DOHH2 (cell line): ENCODE data around the gene LSR.

Experiments
- H3F3A ChIP-seq: fragments of 200-600 bp; sonication (generic), shearing (Covaris generic); 2 replicates; pipeline ENCODE4 v1.6.0; 2016; ENCODE audit warnings: antibody characterized with exemption, mild to moderate bottlenecking; ENCODE audit not compliant: control insufficient read depth, insufficient read depth
- H3K27ac ChIP-seq: fragments of 200-600 bp; sonication (generic); 2 replicates; pipeline ENCODE4 v1.5.1; 2014; ENCODE audit warnings: low read depth, mild to moderate bottlenecking, low read length, moderate library complexity
- H3K27me3 ChIP-seq: fragments of 200-600 bp; sonication (generic); 2 replicates; pipeline ENCODE4 v1.6.1; 2014; ENCODE audit warnings: mild to moderate bottlenecking, low read length, mixed read lengths; ENCODE audit not compliant: control insufficient read depth
- H3K36me3 ChIP-seq: fragments of 200-600 bp; sonication (generic); 2 replicates; pipeline ENCODE4 v1.6.1; 2014; ENCODE audit warnings: mild to moderate bottlenecking, low read length, moderate library complexity, mixed read lengths; ENCODE audit not compliant: control insufficient read depth
- H3K4me1 ChIP-seq: fragments of 200-600 bp; sonication (generic); 2 replicates; pipeline ENCODE4 v1.6.1; 2014; ENCODE audit warnings: mild to moderate bottlenecking, low read length, mixed read lengths; ENCODE audit not compliant: control insufficient read depth
- H3K4me2 ChIP-seq: fragments of 200-600 bp; sonication (generic); 2 replicates; pipeline ENCODE4 v1.6.0; 2014; ENCODE audit warnings: mild to moderate bottlenecking, low read length, moderate library complexity
- H3K4me3 ChIP-seq: fragments of 200-600 bp; sonication (generic); 2 replicates; pipeline ENCODE4 v1.5.1; 2014; ENCODE audit warnings: mild to moderate bottlenecking, low read length, mixed read lengths
- H3K79me2 ChIP-seq: fragments of 200-600 bp; sonication (generic); 2 replicates; pipeline ENCODE4 v1.6.1; 2014; ENCODE audit warnings: mild to moderate bottlenecking, low read length, mixed read lengths; ENCODE audit not compliant: control insufficient read depth
- H3K9me2 ChIP-seq: fragments of 200-600 bp; sonication (generic); replicated peaks from 2 replicates; pipeline ENCODE4 v1.6.1; 2014; ENCODE audit warnings: mild to moderate bottlenecking, low read length, mixed read lengths; ENCODE audit not compliant: control insufficient read depth
- H3K9me3 ChIP-seq: fragments of 200-600 bp; sonication (generic); 2 replicates; pipeline ENCODE4 v1.6.1; 2014; ENCODE audit warnings: antibody characterized with exemption, low read length, mixed read lengths; ENCODE audit not compliant: control insufficient read depth, insufficient read depth
- H4K20me1 ChIP-seq: fragments of 200-600 bp; sonication (generic); 2 replicates; pipeline ENCODE4 v1.6.0; 2014; ENCODE audit warnings: low read depth, mild to moderate bottlenecking, antibody characterized with exemption, low read length, moderate library complexity; ENCODE audit not compliant: control insufficient read depth, insufficient read depth
- CTCF ChIP-seq: fragments of 200-600 bp; sonication (generic); IDR thresholded peaks from one replicate; pipeline ENCODE4 v1.5.1; 2014; ENCODE audit warnings: antibody characterized with exemption, mild to moderate bottlenecking, low read depth, low read length; ENCODE audit not compliant: poor library complexity, severe bottlenecking
- EZH2phosphoT487 ChIP-seq: fragments of 200-600 bp; sonication (generic); IDR thresholded peaks from 2 replicates; pipeline ENCODE4 v1.6.1; 2017; ENCODE audit warnings: borderline replicate concordance, mild to moderate bottlenecking, antibody characterized with exemption, low read length, moderate library complexity, mixed read lengths

The LSR gene

GRCh38 chr19:35213663-35214632, 34.9 kb upstream of the LSR start:
- peak overlapping the region; percentile 79 for H3K4me2 ChIP-seq
- no peaks in the 10 kb centered on the region for H3K79me2 ChIP-seq
- 0 out of 2 replicates have a peak, but pooled peaks cover 3% of the 10 kb centered on the region for H3K9me3 ChIP-seq
- peaks cover 7% of the 10 kb centered on the region for H3F3A ChIP-seq
- no peaks in the 10 kb centered on the region for H3K9me2 ChIP-seq
- H3K4me1 ChIP-seq, result peaks cover 67% of the 10 kb centered on the region
- H4K20me1 ChIP-seq, result no peaks in the 10 kb centered on the region
- peak overlapping the region; percentile 50 for H3K27ac ChIP-seq
- TF ChIP-seq EZH2phosphoT487, result no peak
- no peak for TF ChIP-seq CTCF
- no peaks in the 10 kb centered on the region for H3K36me3 ChIP-seq
- H3K4me3 ChIP-seq, result peak overlapping the region; percentile 60
- H3K27me3 ChIP-seq, result no peaks in the 10 kb centered on the region

- Histone ChIP-seq H3K27ac (no peak overlapping the region), H3K4me1 (peaks cover 67% of the 10 kb centered on the region), H3K4me2 (no peak overlapping the region), H4K20me1 (no peaks in the 10 kb centered on the region), H3K27me3 (no peaks in the 10 kb centered on the region), H3K9me3 (peaks cover 9% of the 10 kb centered on the region; the same call in 1 of the 2 replicates), H3F3A (peaks cover 6% of the 10 kb centered on the region), H3K79me2 (no peaks in the 10 kb centered on the region), H3K9me2 (no peaks in the 10 kb centered on the region), H3K4me3 (no peak overlapping the region), H3K36me3 (no peaks in the 10 kb centered on the region)
- TF ChIP-seq EZH2phosphoT487, result no peak
- TF ChIP-seq CTCF, result no peak
Measured at GRCh38 chr19:35214766-35215422, 33.9 kb upstream of the LSR start.

- TF ChIP-seq EZH2phosphoT487 (no peak), CTCF (no peak)
- Histone ChIP-seq H3K27ac (no peak overlapping the region), H3K4me1 (peaks cover 54% of the 10 kb centered on the region)
Measured at GRCh38 chr19:35216016-35216832, 32.6 kb upstream of the LSR start.

More at GRCh38 chr19:35216016-35216832, 32.6 kb upstream of the LSR start:
- Histone ChIP-seq H3K9me2 (no peaks in the 10 kb centered on the region), H3K27me3 (no peaks in the 10 kb centered on the region), H3K4me3 (no peak overlapping the region), H4K20me1 (no peaks in the 10 kb centered on the region), H3K4me2 (no peak overlapping the region), H3K79me2 (no peaks in the 10 kb centered on the region), H3K36me3 (no peaks in the 10 kb centered on the region), H3F3A (no peaks in the 10 kb centered on the region), H3K9me3 (peaks cover 9% of the 10 kb centered on the region; the same call in 1 of the 2 replicates)
